ENCODE measurements around the gene PACRG.

DNA sequence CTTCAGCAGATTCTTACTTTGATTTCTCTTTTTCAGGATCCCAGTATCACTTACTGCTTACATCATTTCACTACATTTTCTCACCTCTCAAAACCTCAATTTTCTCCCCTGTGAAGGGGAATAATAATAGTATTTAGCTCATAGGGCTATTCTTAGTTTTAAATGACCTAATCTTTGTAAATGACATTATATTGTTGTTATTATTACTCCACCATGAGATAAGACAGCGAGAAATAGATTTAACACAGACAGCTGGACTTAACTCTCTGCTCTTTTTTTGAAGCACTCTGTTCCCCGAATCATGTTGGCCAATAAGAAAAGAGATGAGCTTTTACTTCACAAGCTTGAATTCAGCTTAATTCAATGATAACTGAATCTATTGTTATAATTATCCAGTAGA lies 578.2 kb downstream of the PACRG start:
- TF ChIP-seq POLR2AphosphoS5 (IDR thresholded peaks at IDR 0.05; ENCODE audit: low read depth, low read length) (no peak), POLR2A (IDR thresholded peaks at IDR 0.05; ENCODE audit: low read depth, low read length) (no peak), TAF1 (IDR thresholded peaks at IDR 0.05; ENCODE audit: borderline replicate concordance, low read depth, low read length) (no peak)

Data from GM12892 (cell line).